D721Med (cell line): ENCODE results near the gene TANGO6.
A peak's percentile ranks its signal among the peaks of the same experiment; 100 is the strongest.

Experiments used
- DNase-seq: peaks from one replicate; pipeline ENCODE4 v3.0.0; 2011; ENCODE audit warnings: low spot score; ENCODE audit not compliant: insufficient read length
- FAIRE-seq: peaks from 2 replicates; lab custom pipeline; 2011; peaks lifted over from hg19 to GRCh38; lab: Jason Lieb, UNC
- CTCF ChIP-seq: IDR thresholded peaks from 2 replicates; pipeline ENCODE4 v1.5.1; 2012; ENCODE audit warnings: mild to moderate bottlenecking, control low read depth; ENCODE audit not compliant: insufficient read depth; ENCODE audit errors: missing control alignments

The TANGO6 gene

GRCh38 chr16:69130461-69130860, 287.1 kb downstream of the TANGO6 start:
- FAIRE-seq (no peak), DNase-seq (no peak)
- TF ChIP-seq CTCF, result no peak

- TF ChIP-seq CTCF, result no peak
- FAIRE-seq (no peak), DNase-seq (no peak)
These were observed 288.0 kb downstream of the TANGO6 start for GRCh38 chr16:69131167-69131838.

- DNase-seq, result peak; percentile 53
- no peak for FAIRE-seq
- no peak for TF ChIP-seq CTCF
These were observed 288.6 kb downstream of the TANGO6 start for GRCh38 chr16:69131839-69132423.

- TF ChIP-seq CTCF, result no peak
- FAIRE-seq, result no peak
These were observed 289.3 kb downstream of the TANGO6 start, which contains the start of the genes CHTF8 and UTP4 for GRCh38 chr16:69132424-69133252. TSS of gene CHTF8 (minus strand) at chr16:69132588. CDS start at chr16:69121458, 11,130 bp downstream. TSS of gene UTP4 (plus strand) at chr16:69132649. CDS start at chr16:69133460, 811 bp downstream.

GRCh38 chr16:69133373-69133954, 290.1 kb downstream of the TANGO6 start:
- FAIRE-seq (no peak), DNase-seq (no peak)
- no peak for TF ChIP-seq CTCF

More at GRCh38 chr16:69132424-69133252, 289.3 kb downstream of the TANGO6 start, which contains the start of the genes CHTF8 and UTP4:
- peak; percentile 41 for DNase-seq
